ES-I3 (cell line): ENCODE data around the gene MYRIP.

Experiments used
- H3K36me3 ChIP-seq: 2 replicates; pipeline ENCODE4 v1.6.1; 2013; ENCODE audit warnings: mild to moderate bottlenecking, low read length, control low read depth, moderate library complexity; ENCODE audit not compliant: insufficient read depth
- H3K4me1 ChIP-seq: 2 replicates; pipeline ENCODE4 v1.6.1; 2013; ENCODE audit warnings: mild to moderate bottlenecking, control low read depth, low read length; ENCODE audit not compliant: insufficient read depth
- H3K9ac ChIP-seq: 2 replicates; pipeline ENCODE4 v1.6.1; 2013; ENCODE audit warnings: low read depth, mild to moderate bottlenecking, low read length, moderate library complexity
- H3K9me3 ChIP-seq: 2 replicates; pipeline ENCODE4 v1.6.1; 2013; ENCODE audit warnings: mild to moderate bottlenecking, low read length, moderate library complexity; ENCODE audit not compliant: control insufficient read depth, insufficient read depth

Gene MYRIP

DNA sequence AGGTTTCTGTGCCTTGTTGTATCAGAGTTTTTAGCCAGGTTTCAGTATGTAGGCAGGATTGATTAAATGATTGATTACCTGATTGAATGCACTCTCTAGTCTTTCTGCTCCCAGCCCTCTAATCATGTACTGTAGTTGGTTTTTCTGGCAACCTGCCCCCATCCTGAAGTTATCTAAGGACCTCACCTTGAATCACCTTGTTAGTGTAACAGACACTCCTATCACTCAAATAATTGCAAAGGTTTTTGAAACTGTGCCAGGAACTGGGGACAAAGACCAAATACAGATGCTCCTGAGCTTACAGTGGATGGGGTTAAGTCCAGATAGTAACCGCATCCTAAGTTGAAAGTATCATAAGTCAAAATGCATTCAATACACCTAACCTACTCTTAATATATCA is 358.5 kb downstream of the MYRIP start:
- Histone ChIP-seq H3K4me1 (no peaks in the 10 kb centered on the region), H3K9me3 (no peaks in the 10 kb centered on the region)

DNA sequence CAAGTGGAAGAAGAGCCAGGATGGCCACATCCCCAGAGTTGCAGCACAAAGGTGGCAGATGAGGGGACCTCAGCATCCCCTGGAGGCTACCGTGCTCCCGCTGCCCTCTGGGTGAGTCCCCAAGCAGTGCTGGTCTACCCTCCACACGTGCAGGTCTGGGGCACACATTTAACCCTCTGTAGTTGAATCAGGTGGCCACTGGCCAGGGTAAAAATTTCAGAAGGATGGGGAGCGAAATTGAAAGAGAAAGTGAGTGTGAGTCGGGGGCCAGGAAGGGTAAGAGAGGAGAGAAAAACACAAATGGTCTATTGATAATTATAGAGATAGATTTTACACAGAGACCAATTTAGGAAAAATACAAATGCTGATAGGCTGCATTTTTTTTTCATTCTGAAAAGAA is 360.6 kb downstream of the MYRIP start:
- H3K4me1 ChIP-seq = no peaks in the 10 kb centered on the region
- no peaks in the 10 kb centered on the region for H3K9me3 ChIP-seq
- H3K9ac ChIP-seq = no peak overlapping the region
- no peaks in the 10 kb centered on the region; the same call in 1 of the 2 replicates for H3K36me3 ChIP-seq

More for the DNA sequence above, 358.5 kb downstream of the MYRIP start:
- Histone ChIP-seq H3K36me3 (no peaks in the 10 kb centered on the region; the same call in 1 of the 2 replicates), H3K9ac (no peak overlapping the region)

DNA sequence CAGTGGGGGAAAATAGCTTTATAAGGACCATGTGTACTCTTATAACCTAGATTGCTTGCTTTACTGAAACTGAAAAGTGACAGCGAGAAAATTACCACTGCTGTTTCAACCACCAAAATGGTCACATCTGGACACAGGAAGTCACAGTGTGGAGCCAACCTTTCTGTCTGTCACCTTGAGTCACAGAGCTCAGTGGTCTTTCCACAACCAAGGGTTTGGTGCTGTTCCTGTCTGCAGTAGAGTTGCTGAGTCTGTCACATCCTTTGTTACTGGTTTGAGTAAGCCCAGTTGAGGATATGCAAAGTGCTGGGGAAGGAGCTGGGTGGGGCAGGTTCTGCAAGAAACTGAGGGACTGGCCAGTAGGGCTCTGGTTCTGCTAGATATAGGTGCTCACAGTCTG is 361.0 kb downstream of the MYRIP start:
- Histone ChIP-seq H3K4me1 (no peaks in the 10 kb centered on the region), H3K9ac (no peak overlapping the region), H3K9me3 (no peaks in the 10 kb centered on the region), H3K36me3 (no peaks in the 10 kb centered on the region; the same call in 1 of the 2 replicates)

DNA sequence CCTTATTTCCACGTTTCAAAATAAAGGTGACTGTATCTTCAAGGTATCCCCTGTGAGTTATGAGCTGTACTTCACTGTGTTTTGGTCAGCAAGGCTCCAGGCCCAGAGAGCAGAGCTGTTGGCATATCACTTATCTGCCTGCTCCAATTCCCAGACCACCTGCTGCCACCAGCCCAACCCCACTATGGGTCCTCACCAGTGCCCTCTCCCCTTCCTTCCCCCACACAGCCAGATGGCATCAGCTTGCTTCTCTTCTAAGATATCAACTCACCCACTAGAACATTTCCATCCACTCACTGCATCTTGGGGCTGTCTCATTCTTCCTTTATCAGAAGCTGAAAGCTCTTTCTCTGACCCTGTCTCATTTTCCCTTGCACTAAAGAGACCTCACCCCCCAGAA is 363.2 kb downstream of the MYRIP start:
- no peaks in the 10 kb centered on the region for H3K9me3 ChIP-seq
- H3K9ac ChIP-seq = no peak overlapping the region

GRCh38 chr3:40173227-40173721 is 363.9 kb downstream of the MYRIP start:
- Histone ChIP-seq H3K9me3 (no peaks in the 10 kb centered on the region), H3K9ac (no peak overlapping the region), H3K4me1 (no peaks in the 10 kb centered on the region), H3K36me3 (no peaks in the 10 kb centered on the region)

More for the DNA sequence above, 363.2 kb downstream of the MYRIP start:
- Histone ChIP-seq H3K4me1 (no peaks in the 10 kb centered on the region), H3K36me3 (no peaks in the 10 kb centered on the region; the same call in 1 of the 2 replicates)

GRCh38 chr3:40178012-40178594 is 368.7 kb downstream of the MYRIP start:
- 0 out of 2 replicates have a peak, but pooled peaks cover 2% of the 10 kb centered on the region for H3K4me1 ChIP-seq
- no peaks in the 10 kb centered on the region for H3K36me3 ChIP-seq
- H3K9ac ChIP-seq = no peak overlapping the region
- no peaks in the 10 kb centered on the region for H3K9me3 ChIP-seq

DNA sequence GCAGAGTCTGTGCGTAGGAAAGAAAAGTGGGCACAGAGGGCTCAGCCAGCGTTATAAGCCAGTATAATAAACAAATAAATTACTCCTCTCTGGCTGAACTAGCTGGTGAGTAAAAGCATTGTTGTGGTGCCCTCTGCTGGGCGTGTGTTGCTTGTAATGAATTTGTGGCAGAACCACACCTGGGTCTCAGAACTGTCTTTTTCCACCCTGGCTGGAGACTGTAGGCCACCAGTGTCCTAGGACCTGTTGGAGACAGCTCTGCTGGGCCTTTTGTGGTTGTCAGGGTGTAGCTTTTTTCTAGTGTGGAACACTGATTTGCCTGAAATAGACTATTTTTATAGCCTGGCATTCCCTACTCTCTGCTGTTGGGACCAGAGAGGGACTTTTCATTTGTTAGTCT is 369.6 kb downstream of the MYRIP start:
- Histone ChIP-seq H3K4me1 (peaks cover 11% of the 10 kb centered on the region; the same call in 1 of the 2 replicates), H3K9me3 (no peaks in the 10 kb centered on the region)

GRCh38 chr3:40181182-40181581 is 371.8 kb downstream of the MYRIP start:
- Histone ChIP-seq H3K4me1 (peaks cover 14% of the 10 kb centered on the region; the same call in 1 of the 2 replicates), H3K9ac (no peak overlapping the region), H3K36me3 (no peaks in the 10 kb centered on the region), H3K9me3 (no peaks in the 10 kb centered on the region)

More for the DNA sequence above, 369.6 kb downstream of the MYRIP start:
- H3K36me3 ChIP-seq = no peaks in the 10 kb centered on the region
- no peak overlapping the region for H3K9ac ChIP-seq

DNA sequence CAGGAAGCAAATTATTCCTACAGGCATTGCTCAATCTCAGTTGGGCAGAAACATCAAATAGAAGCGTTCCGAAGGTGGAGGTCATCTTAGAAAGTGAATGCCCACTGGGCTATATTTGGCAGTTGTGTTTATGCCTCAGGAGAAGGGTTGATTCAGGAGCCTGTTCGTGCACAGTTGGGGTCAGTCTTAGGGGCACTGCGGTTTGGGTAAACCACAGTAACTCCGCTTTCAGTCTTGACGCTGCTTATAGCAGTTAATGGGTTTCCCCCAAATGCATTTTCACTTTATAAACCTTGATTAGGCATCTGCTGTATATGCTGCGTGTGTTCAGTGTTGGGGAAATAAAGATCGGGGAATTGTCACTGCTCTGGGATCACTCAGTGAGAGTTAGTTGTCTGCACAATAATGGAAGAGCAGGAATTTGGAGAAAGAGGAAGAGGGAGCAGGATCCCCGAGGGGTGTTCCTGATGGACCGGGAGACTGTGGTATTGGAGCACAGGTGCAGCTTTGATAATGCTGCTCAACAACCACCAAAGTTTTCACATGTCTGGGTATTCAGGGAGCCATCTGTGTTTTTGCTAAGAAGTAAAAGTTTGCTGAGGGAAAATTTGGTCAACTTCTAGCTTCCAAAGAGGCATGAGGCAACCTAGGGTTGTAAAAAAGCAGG is 375.8 kb downstream of the MYRIP start:
- no peak overlapping the region for H3K9ac ChIP-seq
- no peaks in the 10 kb centered on the region for H3K9me3 ChIP-seq
- no peaks in the 10 kb centered on the region for H3K36me3 ChIP-seq
- H3K4me1 ChIP-seq = peaks cover 14% of the 10 kb centered on the region; the same call in 1 of the 2 replicates

GRCh38 chr3:40186508-40186907 is 377.1 kb downstream of the MYRIP start:
- Histone ChIP-seq H3K4me1 (peaks cover 14% of the 10 kb centered on the region; the same call in 1 of the 2 replicates), H3K9me3 (no peaks in the 10 kb centered on the region), H3K9ac (no peak overlapping the region), H3K36me3 (no peaks in the 10 kb centered on the region)

- Histone ChIP-seq H3K4me1 (peaks cover 19% of the 10 kb centered on the region), H3K9me3 (no peaks in the 10 kb centered on the region), H3K9ac (no peak overlapping the region), H3K36me3 (no peaks in the 10 kb centered on the region)
Observed at GRCh38 chr3:40187945-40188344, 378.5 kb downstream of the MYRIP start.

GRCh38 chr3:40189118-40189517 is 379.7 kb downstream of the MYRIP start:
- H3K4me1 ChIP-seq = peaks cover 10% of the 10 kb centered on the region
- no peaks in the 10 kb centered on the region for H3K9me3 ChIP-seq
- no peaks in the 10 kb centered on the region for H3K36me3 ChIP-seq
- H3K9ac ChIP-seq = no peak overlapping the region

DNA sequence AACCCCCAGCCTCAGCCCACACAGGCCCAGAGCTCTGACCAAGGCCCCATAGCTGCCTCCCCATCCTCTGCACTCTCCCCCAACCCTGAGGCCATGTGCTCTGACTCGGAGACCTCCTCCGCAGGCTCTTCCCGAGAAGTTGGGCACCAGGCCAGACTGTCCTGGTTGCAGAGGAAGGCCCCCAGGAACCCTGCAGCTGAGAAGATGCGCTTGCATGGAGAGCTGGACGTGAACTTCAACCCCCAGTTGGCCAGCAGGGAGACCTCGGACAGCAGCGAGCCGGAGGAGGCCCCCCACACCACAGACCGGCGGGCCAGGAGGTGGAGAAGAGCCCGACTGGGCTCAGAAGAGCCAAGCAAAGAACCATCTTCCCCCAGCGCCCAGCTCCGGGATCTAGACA is 380.6 kb downstream of the MYRIP start:
- no peaks in the 10 kb centered on the region for H3K36me3 ChIP-seq
- H3K9me3 ChIP-seq = no peaks in the 10 kb centered on the region
- peaks cover 9% of the 10 kb centered on the region for H3K4me1 ChIP-seq
- no peak overlapping the region for H3K9ac ChIP-seq

- Histone ChIP-seq H3K4me1 (peaks cover 9% of the 10 kb centered on the region), H3K36me3 (no peaks in the 10 kb centered on the region), H3K9me3 (no peaks in the 10 kb centered on the region), H3K9ac (no peak overlapping the region)
Observed at GRCh38 chr3:40191251-40191650, 381.8 kb downstream of the MYRIP start.

GRCh38 chr3:40191850-40192448 is 382.5 kb downstream of the MYRIP start:
- peaks cover 9% of the 10 kb centered on the region for H3K4me1 ChIP-seq
- no peak overlapping the region for H3K9ac ChIP-seq
- H3K36me3 ChIP-seq = no peaks in the 10 kb centered on the region
- H3K9me3 ChIP-seq = no peaks in the 10 kb centered on the region
